ENCODE results near the gene OBSCN. TPM values are rescaled to one million over a fixed set of nuclear protein-coding genes. Genes with fewer than 3 reads are reported as not detected.

Gene OBSCN
- total and polyA plus RNA-seq, 2 of the 13 experiments (the other 11 are each of a cell fraction or from before 2014, with no cell fraction given) = 0.20 TPM

GRCh38 chr1:228368801-228369607, 161.2 kb downstream of the OBSCN start:
- Histone ChIP-seq H3K4me1 (ENCODE audit: insufficient read depth, low read length) (peaks cover 28% of the 10 kb centered on the region), H3K9ac (ENCODE audit: insufficient read depth, low read depth, low read length) (no peak overlapping the region), H4K20me1 (ENCODE audit: insufficient read depth, low read length) (no peaks in the 10 kb centered on the region), H3K79me2 (ENCODE audit: insufficient read depth, low read length) (no peaks in the 10 kb centered on the region), H3K27ac (ENCODE audit: extremely low read length, insufficient read depth, low read length) (no peak overlapping the region), H3K4me3 (replicated peaks in 1 of 3; ENCODE audit: insufficient read depth in 1 of 3, low read depth in 2 of 3, low read length in 3 of 3) (no peak overlapping the region), H3K4me2 (ENCODE audit: low read depth, low read length) (no peak overlapping the region), H2AFZ (ENCODE audit: low read length) (no peak overlapping the region), H3K27me3 (ENCODE audit: control insufficient read depth in 1 of 2, insufficient read depth in 2 of 2, low read length in 2 of 2) (peaks cover 0 to 18% of the 10 kb centered on the region in 2 experiments; a peak in 4 of 5 replicates), H3K9me3 (ENCODE audit: low read length) (no peaks in the 10 kb centered on the region), H3K36me3 (replicated peaks in 1 of 2; ENCODE audit: control insufficient read depth in 1 of 2, insufficient read depth in 2 of 2, low read length in 2 of 2) (no peaks in the 10 kb centered on the region)
- FAIRE-seq (no peak), DNase-seq (ENCODE audit: low spot score) (no peak), ATAC-seq (no peak)
- 56% methylated on average over 7 of the region's 15 CpGs for WGBS (ENCODE audit: low lambda C conversion rate)
- BruUV-seq (replicated peaks) = no TSS peak
- intact Hi-C loops (cut with micrococcal nuclease; ENCODE audit: unreplicated experiment) (no loop called here), in situ Hi-C loops (cut with HindIII; ENCODE audit: extremely low pct_ligation_motif_present, low pct_unique_long_range_greater_than_20kb) (no loop called here)
- TF ChIP-seq ZFP91 (CRISPR knock-in tag; IDR thresholded peaks at IDR 0.05; ENCODE audit: borderline replicate concordance) = no peak
- TF ChIP-seq GATAD1 (CRISPR knock-in tag; IDR thresholded peaks at IDR 0.05) = no peak
- POLR2A ChIA-PET = no interaction called here
- CTCF ChIA-PET (ENCODE audit: low intra/inter-chr PET ratio, low total read pairs) = no interaction called here

- POLR2A ChIA-PET = no interaction called here
- TF ChIP-seq SIN3B (IDR thresholded peaks at IDR 0.05; ENCODE audit: low read length) = no peak
- no peak for TF ChIP-seq POLR2AphosphoS5 (IDR thresholded peaks at IDR 0.05; ENCODE audit: low read depth, low read length)
- TF ChIP-seq STAT6 (CRISPR knock-in tag; IDR thresholded peaks at IDR 0.05; ENCODE audit: borderline replicate concordance) = no peak
- TF ChIP-seq MYPOP (CRISPR knock-in tag; IDR thresholded peaks at IDR 0.05) = no peak
- TF ChIP-seq GFI1 (CRISPR knock-in tag; IDR thresholded peaks at IDR 0.05; ENCODE audit: borderline replicate concordance) = no peak
- TF ChIP-seq ZNF879 (CRISPR knock-in tag; IDR thresholded peaks at IDR 0.05) = no peak
- no peak for TF ChIP-seq ZNF367 (CRISPR knock-in tag; IDR thresholded peaks at IDR 0.05; ENCODE audit: borderline replicate concordance)
- TF ChIP-seq ZSCAN21 (CRISPR knock-in tag; IDR thresholded peaks at IDR 0.05; ENCODE audit: borderline replicate concordance) = no peak
Observed at GRCh38 chr1:228369608-228370438, 162.0 kb downstream of the OBSCN start.

More at GRCh38 chr1:228369608-228370438, 162.0 kb downstream of the OBSCN start:
- Histone ChIP-seq H3K27ac (ENCODE audit: extremely low read length, insufficient read depth, low read length) (no peak overlapping the region), H3K36me3 (replicated peaks in 1 of 2; ENCODE audit: control insufficient read depth in 1 of 2, insufficient read depth in 2 of 2, low read length in 2 of 2) (no peaks in the 10 kb centered on the region), H3K79me2 (ENCODE audit: insufficient read depth, low read length) (no peaks in the 10 kb centered on the region), H3K27me3 (ENCODE audit: control insufficient read depth in 1 of 2, insufficient read depth in 2 of 2, low read length in 2 of 2) (peaks cover 0 to 18% of the 10 kb centered on the region in 2 experiments; a peak in 4 of 5 replicates), H3K4me1 (ENCODE audit: insufficient read depth, low read length) (peaks cover 28% of the 10 kb centered on the region), H2AFZ (ENCODE audit: low read length) (no peak overlapping the region), H3K4me2 (ENCODE audit: low read depth, low read length) (no peak overlapping the region), H3K9ac (ENCODE audit: insufficient read depth, low read depth, low read length) (no peak overlapping the region), H3K4me3 (replicated peaks in 1 of 3; ENCODE audit: insufficient read depth in 1 of 3, low read depth in 2 of 3, low read length in 3 of 3) (no peak overlapping the region), H4K20me1 (ENCODE audit: insufficient read depth, low read length) (no peaks in the 10 kb centered on the region), H3K9me3 (ENCODE audit: low read length) (no peaks in the 10 kb centered on the region)
- BruUV-seq (replicated peaks) = no TSS peak
- intact Hi-C loops (cut with micrococcal nuclease; ENCODE audit: unreplicated experiment) (no loop called here), in situ Hi-C loops (cut with HindIII; ENCODE audit: extremely low pct_ligation_motif_present, low pct_unique_long_range_greater_than_20kb) (no loop called here)
- CTCF ChIA-PET (ENCODE audit: low intra/inter-chr PET ratio, low total read pairs) = no interaction called here
- no CpG with 5 or more reads among the region's 18 CpGs for WGBS (ENCODE audit: low lambda C conversion rate)
- DNase-seq (ENCODE audit: low spot score) (no peak), ATAC-seq (no peak), FAIRE-seq (no peak)
